Measurements from ENCODE around the gene EFNA5.

The EFNA5 gene

GRCh38 chr5:107640568-107640967, 30.2 kb downstream of the EFNA5 start:
- no peaks in the 10 kb centered on the region for H3K9me3 ChIP-seq (ENCODE audit: control insufficient read depth, insufficient read depth, low read length)
- peaks cover 13% of the 10 kb centered on the region; the same call in 1 of the 2 replicates for H3K4me1 ChIP-seq (ENCODE audit: insufficient read depth, low read length)
- H3K9ac ChIP-seq (ENCODE audit: low read depth, low read length), result no peak overlapping the region
- H3K36me3 ChIP-seq (ENCODE audit: insufficient read depth, low read length), result no peaks in the 10 kb centered on the region

- peaks cover 19% of the 10 kb centered on the region; the same call in 1 of the 2 replicates for H3K4me1 ChIP-seq (ENCODE audit: insufficient read depth, low read length)
- H3K36me3 ChIP-seq (ENCODE audit: insufficient read depth, low read length), result no peaks in the 10 kb centered on the region
- H3K9ac ChIP-seq (ENCODE audit: low read depth, low read length), result no peak overlapping the region
- no peaks in the 10 kb centered on the region for H3K9me3 ChIP-seq (ENCODE audit: control insufficient read depth, insufficient read depth, low read length)
Measured at GRCh38 chr5:107639990-107640389, 30.7 kb downstream of the EFNA5 start.

- Histone ChIP-seq H3K36me3 (ENCODE audit: insufficient read depth, low read length) (no peaks in the 10 kb centered on the region), H3K4me1 (ENCODE audit: insufficient read depth, low read length) (peaks cover 26% of the 10 kb centered on the region; the same call in 1 of the 2 replicates)
Measured at GRCh38 chr5:107636555-107636954, 34.2 kb downstream of the EFNA5 start.

GRCh38 chr5:107636068-107636467, 34.7 kb downstream of the EFNA5 start:
- Histone ChIP-seq H3K9me3 (ENCODE audit: control insufficient read depth, insufficient read depth, low read length) (no peaks in the 10 kb centered on the region), H3K9ac (ENCODE audit: low read depth, low read length) (no peak overlapping the region), H3K36me3 (ENCODE audit: insufficient read depth, low read length) (no peaks in the 10 kb centered on the region), H3K4me1 (ENCODE audit: insufficient read depth, low read length) (peaks cover 26% of the 10 kb centered on the region; the same call in 1 of the 2 replicates)

More at GRCh38 chr5:107636555-107636954, 34.2 kb downstream of the EFNA5 start:
- H3K9ac ChIP-seq (ENCODE audit: low read depth, low read length), result no peak overlapping the region
- H3K9me3 ChIP-seq (ENCODE audit: control insufficient read depth, insufficient read depth, low read length), result no peaks in the 10 kb centered on the region

GRCh38 chr5:107634981-107635848, 35.5 kb downstream of the EFNA5 start:
- Histone ChIP-seq H3K36me3 (ENCODE audit: insufficient read depth, low read length) (no peaks in the 10 kb centered on the region), H3K4me1 (ENCODE audit: insufficient read depth, low read length) (peaks cover 26% of the 10 kb centered on the region; the same call in 1 of the 2 replicates), H3K9ac (ENCODE audit: low read depth, low read length) (no peak overlapping the region), H3K9me3 (ENCODE audit: control insufficient read depth, insufficient read depth, low read length) (no peaks in the 10 kb centered on the region)

- Histone ChIP-seq H3K9ac (ENCODE audit: low read depth, low read length) (no peak overlapping the region), H3K4me1 (ENCODE audit: insufficient read depth, low read length) (peaks cover 20% of the 10 kb centered on the region; the same call in 1 of the 2 replicates), H3K9me3 (ENCODE audit: control insufficient read depth, insufficient read depth, low read length) (no peaks in the 10 kb centered on the region), H3K36me3 (ENCODE audit: insufficient read depth, low read length) (no peaks in the 10 kb centered on the region)
Measured at GRCh38 chr5:107633171-107633901, 37.4 kb downstream of the EFNA5 start.

GRCh38 chr5:107631805-107632362, 38.9 kb downstream of the EFNA5 start:
- peaks cover 20% of the 10 kb centered on the region; the same call in 1 of the 2 replicates for H3K4me1 ChIP-seq (ENCODE audit: insufficient read depth, low read length)
- H3K9me3 ChIP-seq (ENCODE audit: control insufficient read depth, insufficient read depth, low read length), result no peaks in the 10 kb centered on the region
- H3K36me3 ChIP-seq (ENCODE audit: insufficient read depth, low read length), result no peaks in the 10 kb centered on the region
- no peak overlapping the region for H3K9ac ChIP-seq (ENCODE audit: low read depth, low read length)

- Histone ChIP-seq H3K4me1 (ENCODE audit: insufficient read depth, low read length) (peaks cover 9% of the 10 kb centered on the region; the same call in 1 of the 2 replicates), H3K9me3 (ENCODE audit: control insufficient read depth, insufficient read depth, low read length) (no peaks in the 10 kb centered on the region), H3K36me3 (ENCODE audit: insufficient read depth, low read length) (no peaks in the 10 kb centered on the region), H3K9ac (ENCODE audit: low read depth, low read length) (no peak overlapping the region)
Measured at GRCh38 chr5:107630184-107630583, 40.6 kb downstream of the EFNA5 start.

GRCh38 chr5:107624235-107624634, 46.5 kb downstream of the EFNA5 start:
- Histone ChIP-seq H3K4me1 (ENCODE audit: insufficient read depth, low read length) (no peaks in the 10 kb centered on the region; the same call in 1 of the 2 replicates), H3K36me3 (ENCODE audit: insufficient read depth, low read length) (no peaks in the 10 kb centered on the region), H3K9ac (ENCODE audit: low read depth, low read length) (no peak overlapping the region), H3K9me3 (ENCODE audit: control insufficient read depth, insufficient read depth, low read length) (no peaks in the 10 kb centered on the region)

GRCh38 chr5:107621089-107621488, 49.6 kb downstream of the EFNA5 start:
- no peaks in the 10 kb centered on the region for H3K36me3 ChIP-seq (ENCODE audit: insufficient read depth, low read length)
- H3K4me1 ChIP-seq (ENCODE audit: insufficient read depth, low read length), result peaks cover 15% of the 10 kb centered on the region; the same call in 1 of the 2 replicates
- H3K9me3 ChIP-seq (ENCODE audit: control insufficient read depth, insufficient read depth, low read length), result no peaks in the 10 kb centered on the region
- no peak overlapping the region for H3K9ac ChIP-seq (ENCODE audit: low read depth, low read length)

GRCh38 chr5:107619781-107620180, 51.0 kb downstream of the EFNA5 start:
- Histone ChIP-seq H3K9ac (ENCODE audit: low read depth, low read length) (no peak overlapping the region), H3K9me3 (ENCODE audit: control insufficient read depth, insufficient read depth, low read length) (no peaks in the 10 kb centered on the region), H3K36me3 (ENCODE audit: insufficient read depth, low read length) (no peaks in the 10 kb centered on the region), H3K4me1 (ENCODE audit: insufficient read depth, low read length) (peaks cover 23% of the 10 kb centered on the region; the same call in 1 of the 2 replicates)

GRCh38 chr5:107618242-107618641, 52.5 kb downstream of the EFNA5 start:
- no peaks in the 10 kb centered on the region for H3K9me3 ChIP-seq (ENCODE audit: control insufficient read depth, insufficient read depth, low read length)
- H3K9ac ChIP-seq (ENCODE audit: low read depth, low read length), result no peak overlapping the region
- no peaks in the 10 kb centered on the region for H3K36me3 ChIP-seq (ENCODE audit: insufficient read depth, low read length)
- peaks cover 23% of the 10 kb centered on the region; the same call in 1 of the 2 replicates for H3K4me1 ChIP-seq (ENCODE audit: insufficient read depth, low read length)

- Histone ChIP-seq H3K4me1 (ENCODE audit: insufficient read depth, low read length) (peaks cover 23% of the 10 kb centered on the region; the same call in 1 of the 2 replicates), H3K9ac (ENCODE audit: low read depth, low read length) (no peak overlapping the region), H3K9me3 (ENCODE audit: control insufficient read depth, insufficient read depth, low read length) (no peaks in the 10 kb centered on the region), H3K36me3 (ENCODE audit: insufficient read depth, low read length) (no peaks in the 10 kb centered on the region)
Measured at GRCh38 chr5:107617052-107617451, 53.7 kb downstream of the EFNA5 start.

GRCh38 chr5:107616213-107616612, 54.5 kb downstream of the EFNA5 start:
- H3K36me3 ChIP-seq (ENCODE audit: insufficient read depth, low read length), result no peaks in the 10 kb centered on the region
- H3K4me1 ChIP-seq (ENCODE audit: insufficient read depth, low read length), result peaks cover 31% of the 10 kb centered on the region; the same call in 1 of the 2 replicates
- H3K9me3 ChIP-seq (ENCODE audit: control insufficient read depth, insufficient read depth, low read length), result no peaks in the 10 kb centered on the region
- no peak overlapping the region for H3K9ac ChIP-seq (ENCODE audit: low read depth, low read length)
